ENCODE results near the gene LRG1.

The LRG1 gene

DNA sequence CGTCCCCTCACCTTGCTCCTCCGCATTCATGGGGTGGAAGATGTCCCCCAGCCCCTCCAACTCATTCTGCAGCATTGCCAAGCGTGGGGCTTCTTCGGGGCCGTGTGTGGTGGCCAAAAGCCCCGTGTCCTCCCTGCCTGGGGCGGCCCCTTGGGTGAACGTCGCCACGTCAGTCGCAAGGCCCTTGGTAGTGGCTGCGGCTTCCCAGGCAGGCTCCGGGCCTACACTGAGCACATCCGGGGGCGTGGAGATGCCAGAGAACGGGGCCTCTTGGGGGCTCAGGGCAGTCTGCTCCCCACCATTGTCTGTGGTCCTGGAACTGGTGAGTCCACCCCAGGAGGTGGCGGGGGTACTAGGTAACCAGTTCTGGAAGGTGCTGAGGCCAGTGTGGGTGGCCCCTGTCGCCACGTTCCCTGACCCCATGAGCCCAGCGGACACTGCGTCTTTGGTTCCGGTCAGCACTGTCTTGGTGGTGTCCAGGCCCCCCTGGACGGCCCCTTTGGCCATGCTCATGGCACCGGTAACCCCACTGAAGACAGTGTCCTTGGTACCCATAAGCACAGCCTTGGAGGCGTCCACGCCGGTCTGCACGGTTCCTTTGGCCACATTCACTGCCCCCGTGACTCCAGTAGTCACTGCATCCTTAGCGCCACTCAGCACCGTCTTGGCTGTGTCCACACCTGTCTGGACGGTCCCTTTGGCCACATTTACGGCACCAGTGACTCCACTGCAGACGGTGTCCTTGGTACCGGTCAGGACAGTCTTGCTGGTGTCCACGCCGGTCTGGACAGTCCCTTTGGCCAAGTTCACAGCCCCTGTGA lies 29.2 kb downstream of the LRG1 start:
- DNase-seq (ENCODE audit: low spot score) = no peak
- TF ChIP-seq, protein P1, sequence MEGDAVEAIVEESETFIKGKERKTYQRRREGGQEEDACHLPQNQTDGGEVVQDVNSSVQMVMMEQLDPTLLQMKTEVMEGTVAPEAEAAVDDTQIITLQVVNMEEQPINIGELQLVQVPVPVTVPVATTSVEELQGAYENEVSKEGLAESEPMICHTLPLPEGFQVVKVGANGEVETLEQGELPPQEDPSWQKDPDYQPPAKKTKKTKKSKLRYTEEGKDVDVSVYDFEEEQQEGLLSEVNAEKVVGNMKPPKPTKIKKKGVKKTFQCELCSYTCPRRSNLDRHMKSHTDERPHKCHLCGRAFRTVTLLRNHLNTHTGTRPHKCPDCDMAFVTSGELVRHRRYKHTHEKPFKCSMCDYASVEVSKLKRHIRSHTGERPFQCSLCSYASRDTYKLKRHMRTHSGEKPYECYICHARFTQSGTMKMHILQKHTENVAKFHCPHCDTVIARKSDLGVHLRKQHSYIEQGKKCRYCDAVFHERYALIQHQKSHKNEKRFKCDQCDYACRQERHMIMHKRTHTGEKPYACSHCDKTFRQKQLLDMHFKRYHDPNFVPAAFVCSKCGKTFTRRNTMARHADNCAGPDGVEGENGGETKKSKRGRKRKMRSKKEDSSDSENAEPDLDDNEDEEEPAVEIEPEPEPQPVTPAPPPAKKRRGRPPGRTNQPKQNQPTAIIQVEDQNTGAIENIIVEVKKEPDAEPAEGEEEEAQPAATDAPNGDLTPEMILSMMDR (IDR thresholded peaks at IDR 0.05; ENCODE audit: borderline replicate concordance, control extremely low read depth, extremely low read depth, insufficient read depth, missing control alignments) = no peak
- in situ Hi-C loops (cut with MboI; ENCODE audit: low sequenced_read_pairs, unreplicated experiment) = no loop called here

DNA sequence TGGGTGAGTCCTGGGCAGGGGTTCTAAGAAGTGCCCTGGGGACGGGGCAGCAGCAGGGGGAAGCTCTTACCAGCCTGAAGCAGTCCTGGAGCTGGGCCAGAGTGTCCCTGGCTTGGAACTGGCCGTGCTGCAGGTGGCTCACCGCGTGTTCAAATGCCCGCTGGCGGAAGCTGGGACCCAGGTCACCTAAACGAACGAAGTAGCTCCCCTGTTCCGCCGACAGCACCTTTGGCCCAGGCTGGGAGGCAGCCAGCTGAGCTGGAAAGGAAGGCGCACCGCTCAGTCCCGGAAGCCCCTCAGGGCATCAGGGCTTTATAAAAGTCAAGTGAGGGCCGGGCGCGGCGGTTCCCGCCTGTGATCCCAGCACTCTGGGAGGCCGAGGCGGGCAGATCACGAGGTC lies 31.1 kb downstream of the LRG1 start:
- in situ Hi-C loops (cut with MboI; ENCODE audit: low sequenced_read_pairs, unreplicated experiment) = no loop called here
- DNase-seq (ENCODE audit: low spot score) = no peak
- TF ChIP-seq, protein P1 (IDR thresholded peaks at IDR 0.05; ENCODE audit: borderline replicate concordance, control extremely low read depth, extremely low read depth, insufficient read depth, missing control alignments) = no peak

DNA sequence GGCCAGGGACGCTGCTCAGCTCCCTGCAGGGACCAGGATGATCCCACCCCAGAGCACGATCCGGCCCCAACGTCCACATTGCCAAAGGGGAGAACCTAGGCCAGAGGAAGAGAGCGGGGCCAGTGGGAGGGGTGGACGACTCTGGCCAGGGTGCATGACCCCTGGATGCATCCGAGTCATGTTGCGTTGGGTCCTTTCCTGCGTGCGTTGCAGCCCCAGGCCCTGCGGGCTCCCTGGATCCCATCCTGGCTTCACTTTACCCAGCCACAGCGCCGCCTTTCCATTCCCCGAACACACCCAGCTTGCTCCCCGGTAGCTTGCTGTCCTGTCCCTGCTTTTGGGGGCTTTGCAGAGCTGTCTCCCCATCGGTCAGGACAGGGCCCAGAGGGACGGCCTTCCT lies 32.0 kb downstream of the LRG1 start:
- no peak for DNase-seq (ENCODE audit: low spot score)
- TF ChIP-seq, protein P1 (IDR thresholded peaks at IDR 0.05; ENCODE audit: borderline replicate concordance, control extremely low read depth, extremely low read depth, insufficient read depth, missing control alignments) = no peak
- in situ Hi-C loops (cut with MboI; ENCODE audit: low sequenced_read_pairs, unreplicated experiment) = no loop called here

DNA sequence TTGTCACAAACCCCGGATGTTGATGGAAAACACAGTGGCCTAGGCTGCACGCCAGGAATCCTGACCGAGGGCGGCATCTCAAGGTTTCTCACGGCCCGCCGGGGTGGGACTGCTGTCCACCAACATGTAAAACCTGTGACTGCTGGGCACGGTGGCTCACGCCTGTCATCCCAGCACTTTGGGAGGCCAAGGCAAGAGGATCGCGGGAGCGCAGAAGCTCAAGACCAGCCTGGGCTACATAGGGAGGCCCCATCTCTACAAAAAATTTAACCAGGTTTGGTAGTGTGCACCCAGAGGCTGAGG lies 32.7 kb downstream of the LRG1 start:
- TF ChIP-seq, protein P1 (IDR thresholded peaks at IDR 0.05; ENCODE audit: borderline replicate concordance, control extremely low read depth, extremely low read depth, insufficient read depth, missing control alignments) = no peak
- no peak for DNase-seq (ENCODE audit: low spot score)
- in situ Hi-C loops (cut with MboI; ENCODE audit: low sequenced_read_pairs, unreplicated experiment) = no loop called here

DNA sequence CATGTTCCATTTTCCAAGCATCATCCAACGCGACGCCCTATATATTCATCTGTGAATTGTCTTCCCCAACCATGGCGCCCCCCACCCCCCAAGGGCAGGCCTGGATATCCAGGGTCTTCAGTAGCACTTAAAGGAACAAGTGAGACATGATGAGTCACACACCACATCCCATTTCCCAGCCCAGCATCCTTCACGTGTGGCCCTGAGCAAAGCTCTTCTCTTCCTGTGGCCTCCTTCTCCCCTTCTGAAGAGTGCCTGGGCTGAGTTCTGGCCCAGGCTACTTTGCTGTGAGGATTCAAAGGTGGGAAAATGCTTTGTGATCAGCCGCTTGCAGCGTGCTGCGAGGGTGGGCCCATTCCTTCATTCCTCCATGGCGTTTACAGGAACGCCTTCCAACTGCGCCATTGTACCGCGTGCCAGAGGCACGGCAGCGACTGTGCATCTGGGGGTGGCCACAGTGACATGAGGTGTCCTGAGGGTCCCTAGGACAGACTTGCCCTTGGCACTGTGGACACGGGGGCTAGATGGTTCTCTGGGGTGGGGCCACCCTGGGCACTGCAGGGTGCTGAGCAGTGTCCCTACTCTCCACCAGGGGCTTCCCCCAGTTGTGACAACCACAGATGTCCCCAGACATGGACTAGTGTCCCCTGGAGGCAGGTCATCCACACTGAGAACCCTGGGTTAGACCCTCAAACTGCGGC lies 33.2 kb downstream of the LRG1 start:
- TF ChIP-seq, protein P1 (IDR thresholded peaks at IDR 0.05; ENCODE audit: borderline replicate concordance, control extremely low read depth, extremely low read depth, insufficient read depth, missing control alignments) = no peak
- no peak for DNase-seq (ENCODE audit: low spot score)
- in situ Hi-C loops (cut with MboI; ENCODE audit: low sequenced_read_pairs, unreplicated experiment) = no loop called here

DNA sequence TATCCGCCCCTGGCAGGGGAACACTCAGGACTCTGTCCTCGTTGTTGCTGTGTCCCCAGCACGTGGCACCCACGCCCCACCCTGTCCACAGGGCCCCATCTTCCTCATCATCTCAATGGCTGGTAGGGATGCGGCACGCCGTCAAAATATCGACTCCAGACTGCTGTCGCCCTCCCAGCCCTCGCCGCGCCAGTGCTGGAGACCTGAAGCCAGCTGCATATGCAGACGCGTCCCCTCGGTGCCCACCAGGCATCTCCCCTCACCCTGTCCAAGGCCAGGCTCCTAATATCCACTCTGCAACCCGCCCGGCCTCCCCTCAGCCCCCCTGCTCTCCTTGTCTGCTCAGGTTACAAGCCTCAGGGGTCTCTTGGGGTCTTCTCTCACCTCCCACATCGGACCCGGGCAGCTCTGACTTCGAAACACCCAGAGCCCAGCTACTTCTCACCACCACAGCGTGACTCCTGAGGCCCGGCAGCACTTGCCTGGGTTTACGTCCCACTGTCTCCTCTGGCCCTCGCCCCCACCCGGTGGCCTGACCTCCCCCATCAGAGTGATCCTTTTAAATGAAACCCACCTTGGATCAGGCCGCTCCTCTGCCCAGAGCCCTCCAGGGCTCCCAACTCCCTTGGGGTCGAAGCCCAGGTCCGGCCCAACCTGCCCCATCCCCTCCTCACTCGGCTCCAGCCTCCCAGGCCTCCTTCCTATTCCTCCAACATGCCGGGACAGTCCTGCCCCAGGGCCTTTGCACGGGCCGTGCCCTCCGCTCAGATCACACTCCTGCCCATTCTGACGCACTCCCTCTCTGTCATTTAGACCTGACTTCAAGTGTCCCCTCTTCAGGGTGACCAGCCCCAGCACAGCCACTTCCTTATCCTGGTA lies 34.0 kb downstream of the LRG1 start:
- in situ Hi-C loops (cut with MboI; ENCODE audit: low sequenced_read_pairs, unreplicated experiment) = no loop called here

More for the DNA sequence above, 34.0 kb downstream of the LRG1 start:
- DNase-seq (ENCODE audit: low spot score) = no peak
- TF ChIP-seq, protein P1 (IDR thresholded peaks at IDR 0.05; ENCODE audit: borderline replicate concordance, control extremely low read depth, extremely low read depth, insufficient read depth, missing control alignments) = no peak

Data from GM13976 (cell line).